ENCODE data around the gene WDR93. TPM values are rescaled to one million over a fixed set of nuclear protein-coding genes. Genes with fewer than 3 reads are reported as not detected.

The WDR93 gene
- polyA plus RNA-seq, 2 of the 4 experiments (the other 2 are of a cell fraction) = 0.10 to 0.26 TPM

- ChIA-PET POLR2A (no interaction called here), CTCF (interaction anchor here (0.5 to 6.0 kb wide), 9 partner anchors 10 to 324 kb away, joined by 3 to 43 read pairs (median 3); no protein-coding TSS in a partner anchor)
- no peaks in the 10 kb centered on the region for H3K4me1 ChIP-seq
- peaks cover 8% of the 10 kb centered on the region; the same call in 1 of the 3 replicates for H3K9me3 ChIP-seq
- ATAC-seq = no peak
- TF ChIP-seq, protein P1, sequence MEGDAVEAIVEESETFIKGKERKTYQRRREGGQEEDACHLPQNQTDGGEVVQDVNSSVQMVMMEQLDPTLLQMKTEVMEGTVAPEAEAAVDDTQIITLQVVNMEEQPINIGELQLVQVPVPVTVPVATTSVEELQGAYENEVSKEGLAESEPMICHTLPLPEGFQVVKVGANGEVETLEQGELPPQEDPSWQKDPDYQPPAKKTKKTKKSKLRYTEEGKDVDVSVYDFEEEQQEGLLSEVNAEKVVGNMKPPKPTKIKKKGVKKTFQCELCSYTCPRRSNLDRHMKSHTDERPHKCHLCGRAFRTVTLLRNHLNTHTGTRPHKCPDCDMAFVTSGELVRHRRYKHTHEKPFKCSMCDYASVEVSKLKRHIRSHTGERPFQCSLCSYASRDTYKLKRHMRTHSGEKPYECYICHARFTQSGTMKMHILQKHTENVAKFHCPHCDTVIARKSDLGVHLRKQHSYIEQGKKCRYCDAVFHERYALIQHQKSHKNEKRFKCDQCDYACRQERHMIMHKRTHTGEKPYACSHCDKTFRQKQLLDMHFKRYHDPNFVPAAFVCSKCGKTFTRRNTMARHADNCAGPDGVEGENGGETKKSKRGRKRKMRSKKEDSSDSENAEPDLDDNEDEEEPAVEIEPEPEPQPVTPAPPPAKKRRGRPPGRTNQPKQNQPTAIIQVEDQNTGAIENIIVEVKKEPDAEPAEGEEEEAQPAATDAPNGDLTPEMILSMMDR (IDR thresholded peaks at IDR 0.05) = no peak
- TF ChIP-seq CHD4 (IDR thresholded peaks at IDR 0.05; ENCODE audit: borderline replicate concordance) (no peak), HMGXB4 (CRISPR knock-in tag; IDR thresholded peaks at IDR 0.05; ENCODE audit: borderline replicate concordance) (no peak), ZC3H11A (IDR thresholded peaks at IDR 0.05) (no peak), EHF (CRISPR knock-in tag; IDR thresholded peaks at IDR 0.05) (no peak), HOXB13 (CRISPR knock-in tag; IDR thresholded peaks at IDR 0.05; ENCODE audit: low read depth) (no peak), KDM5A (IDR thresholded peaks at IDR 0.05) (no peak), NPAS2 (CRISPR knock-in tag; IDR thresholded peaks at IDR 0.05; ENCODE audit: borderline replicate concordance) (no peak), ESRRA (IDR thresholded peaks at IDR 0.05; ENCODE audit: borderline replicate concordance, low read length) (no peak), TP53 (CRISPR knock-in tag; IDR thresholded peaks at IDR 0.05) (no peak), RFX5 (IDR thresholded peaks at IDR 0.05) (no peak), FOXS1 (CRISPR knock-in tag; IDR thresholded peaks at IDR 0.05) (no peak)
- TF ChIP-seq, protein P2, sequence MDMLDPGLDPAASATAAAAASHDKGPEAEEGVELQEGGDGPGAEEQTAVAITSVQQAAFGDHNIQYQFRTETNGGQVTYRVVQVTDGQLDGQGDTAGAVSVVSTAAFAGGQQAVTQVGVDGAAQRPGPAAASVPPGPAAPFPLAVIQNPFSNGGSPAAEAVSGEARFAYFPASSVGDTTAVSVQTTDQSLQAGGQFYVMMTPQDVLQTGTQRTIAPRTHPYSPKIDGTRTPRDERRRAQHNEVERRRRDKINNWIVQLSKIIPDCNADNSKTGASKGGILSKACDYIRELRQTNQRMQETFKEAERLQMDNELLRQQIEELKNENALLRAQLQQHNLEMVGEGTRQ (IDR thresholded peaks at IDR 0.05) = no peak
- TF ChIP-seq, protein P3, sequence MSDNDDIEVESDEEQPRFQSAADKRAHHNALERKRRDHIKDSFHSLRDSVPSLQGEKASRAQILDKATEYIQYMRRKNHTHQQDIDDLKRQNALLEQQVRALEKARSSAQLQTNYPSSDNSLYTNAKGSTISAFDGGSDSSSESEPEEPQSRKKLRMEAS (IDR thresholded peaks at IDR 0.05) = no peak
- WGBS (ENCODE audit: missing lambda C conversion rate) = 73% methylated on average over 1 of the region's 1 CpG
- FAIRE-seq = no peak
- H3K4me2 ChIP-seq = no peak overlapping the region
- H3K4me3 ChIP-seq = no peak overlapping the region
- no peak for DNase-seq (ENCODE audit: low read depth in 1 of 2, low spot score in 1 of 2)
- H3K27ac ChIP-seq = no peak overlapping the region
Measured at GRCh38 chr15:89724621-89725020, 34.0 kb downstream of the WDR93 start.

- no peaks in the 10 kb centered on the region for H3K4me1 ChIP-seq
- TF ChIP-seq CHD4 (IDR thresholded peaks at IDR 0.05; ENCODE audit: borderline replicate concordance) (no peak), RNF2 (IDR thresholded peaks at IDR 0.05; ENCODE audit: borderline replicate concordance, low read depth) (no peak), FOXS1 (CRISPR knock-in tag; IDR thresholded peaks at IDR 0.05) (no peak), EHMT2 (IDR thresholded peaks at IDR 0.05; ENCODE audit: low read depth) (no peak), RAD21 (conservative IDR thresholded peaks at IDR 0.05 in 1 of 2, IDR thresholded peaks at IDR 0.05 in 1 of 2) (no peak), GATA3 (IDR thresholded peaks at IDR 0.05; ENCODE audit: borderline replicate concordance) (no peak), ZFP36 (IDR thresholded peaks at IDR 0.05; ENCODE audit: borderline replicate concordance, partially characterized antibody) (no peak), ESRRA (IDR thresholded peaks at IDR 0.05; ENCODE audit: borderline replicate concordance, low read length) (no peak), ZC3H11A (IDR thresholded peaks at IDR 0.05) (no peak)
- TF ChIP-seq, protein P4, sequence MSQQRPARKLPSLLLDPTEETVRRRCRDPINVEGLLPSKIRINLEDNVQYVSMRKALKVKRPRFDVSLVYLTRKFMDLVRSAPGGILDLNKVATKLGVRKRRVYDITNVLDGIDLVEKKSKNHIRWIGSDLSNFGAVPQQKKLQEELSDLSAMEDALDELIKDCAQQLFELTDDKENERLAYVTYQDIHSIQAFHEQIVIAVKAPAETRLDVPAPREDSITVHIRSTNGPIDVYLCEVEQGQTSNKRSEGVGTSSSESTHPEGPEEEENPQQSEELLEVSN (IDR thresholded peaks at IDR 0.05; ENCODE audit: borderline replicate concordance, low read depth) = no peak
- FAIRE-seq = peak; percentile 92
- no peak for ATAC-seq
- DNase-seq (ENCODE audit: low read depth in 1 of 2, low spot score in 1 of 2) = no peak
- POLR2A ChIA-PET = no interaction called here
- WGBS (ENCODE audit: missing lambda C conversion rate) = 46% methylated on average over 1 of the region's 1 CpG
- H3K9me3 ChIP-seq = peaks cover 8% of the 10 kb centered on the region; the same call in 1 of the 3 replicates
- CTCF ChIA-PET = interaction anchor here (0.6 to 6.0 kb wide), 4 partner anchors 10 to 323 kb away, joined by 3 to 43 read pairs (median 9); no protein-coding TSS in a partner anchor
- no peak overlapping the region for H3K4me3 ChIP-seq
- no peak overlapping the region for H3K4me2 ChIP-seq
- H3K27ac ChIP-seq = no peak overlapping the region
Measured at GRCh38 chr15:89725064-89725463, 34.5 kb downstream of the WDR93 start.

Data from A549 (cell line).